ENCODE data around the gene PRKCD.

Gene PRKCD

GRCh38 chr3:53236112-53236841, 75.3 kb downstream of the PRKCD start:
- DNase-seq: no peak

GRCh38 chr3:53238051-53238850, 77.2 kb downstream of the PRKCD start:
- no peak for DNase-seq

- DNase-seq: no peak
These were observed 77.9 kb downstream of the PRKCD start for GRCh38 chr3:53238886-53239285.

GRCh38 chr3:53239800-53240199, 78.8 kb downstream of the PRKCD start:
- DNase-seq: no peak

GRCh38 chr3:53240989-53241972, 80.3 kb downstream of the PRKCD start:
- no peak for DNase-seq

- no peak for DNase-seq
These were observed 81.1 kb downstream of the PRKCD start for GRCh38 chr3:53242155-53242554.
